Measurements from ENCODE around the gene CUL2. TPM values are rescaled to one million over a fixed set of nuclear protein-coding genes. Genes with fewer than 3 reads are reported as not detected.

CUL2 gene
- total and polyA plus RNA-seq, 7 donors: 26.2 to 65.6 (median 47.0) TPM

DNA sequence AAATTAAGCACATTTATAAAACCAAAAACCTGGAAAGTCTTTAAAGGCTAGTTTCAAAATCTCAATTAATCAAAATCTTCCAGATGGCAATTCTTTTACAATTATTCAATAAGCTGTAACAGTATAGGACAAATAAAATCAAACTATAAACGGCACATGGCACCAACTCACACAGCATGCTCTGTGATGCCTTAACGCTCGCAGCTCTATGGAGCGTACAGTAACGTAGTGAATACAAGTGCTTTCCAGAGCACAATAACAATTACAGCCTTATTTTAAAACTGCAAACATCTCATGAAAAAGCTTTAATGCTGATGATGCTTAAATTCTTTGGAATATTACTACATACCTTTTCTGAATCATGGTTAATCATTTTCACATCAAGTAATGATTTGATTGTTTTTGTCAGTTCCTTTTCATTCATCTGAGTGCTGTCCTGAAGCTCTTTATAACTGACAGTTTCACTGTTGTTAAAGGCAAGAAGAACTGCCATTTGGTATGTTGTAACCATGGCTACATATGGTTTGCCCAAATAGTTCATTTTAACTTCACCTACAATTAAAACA, 74.2 kb downstream of the CUL2 start:
- peaks cover 0 to 52% of the 10 kb centered on the region in 2 donors for H3K36me3 ChIP-seq (ENCODE audit: insufficient read depth in 1 of 2, low read depth in 1 of 2)
- ATAC-seq (no peak), DNase-seq (no peak)
- H3K27ac ChIP-seq: no peak overlapping the region
- no peaks in the 10 kb centered on the region for H3K27me3 ChIP-seq (ENCODE audit: insufficient read depth in 3 of 3, low read length in 2 of 3)
- 94 to 96% (median 96%) methylated on average over 5 of the region's 5 CpGs for WGBS, 3 donors
- H3K4me1 ChIP-seq: no peaks in the 10 kb centered on the region
- intact Hi-C loops (cut with DNase I): no loop called here
- TF ChIP-seq, protein P1, sequence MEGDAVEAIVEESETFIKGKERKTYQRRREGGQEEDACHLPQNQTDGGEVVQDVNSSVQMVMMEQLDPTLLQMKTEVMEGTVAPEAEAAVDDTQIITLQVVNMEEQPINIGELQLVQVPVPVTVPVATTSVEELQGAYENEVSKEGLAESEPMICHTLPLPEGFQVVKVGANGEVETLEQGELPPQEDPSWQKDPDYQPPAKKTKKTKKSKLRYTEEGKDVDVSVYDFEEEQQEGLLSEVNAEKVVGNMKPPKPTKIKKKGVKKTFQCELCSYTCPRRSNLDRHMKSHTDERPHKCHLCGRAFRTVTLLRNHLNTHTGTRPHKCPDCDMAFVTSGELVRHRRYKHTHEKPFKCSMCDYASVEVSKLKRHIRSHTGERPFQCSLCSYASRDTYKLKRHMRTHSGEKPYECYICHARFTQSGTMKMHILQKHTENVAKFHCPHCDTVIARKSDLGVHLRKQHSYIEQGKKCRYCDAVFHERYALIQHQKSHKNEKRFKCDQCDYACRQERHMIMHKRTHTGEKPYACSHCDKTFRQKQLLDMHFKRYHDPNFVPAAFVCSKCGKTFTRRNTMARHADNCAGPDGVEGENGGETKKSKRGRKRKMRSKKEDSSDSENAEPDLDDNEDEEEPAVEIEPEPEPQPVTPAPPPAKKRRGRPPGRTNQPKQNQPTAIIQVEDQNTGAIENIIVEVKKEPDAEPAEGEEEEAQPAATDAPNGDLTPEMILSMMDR (IDR thresholded peaks at IDR 0.05): no peak
- no peak overlapping the region for H3K4me3 ChIP-seq
- no peaks in the 10 kb centered on the region for H3K9me3 ChIP-seq

DNA sequence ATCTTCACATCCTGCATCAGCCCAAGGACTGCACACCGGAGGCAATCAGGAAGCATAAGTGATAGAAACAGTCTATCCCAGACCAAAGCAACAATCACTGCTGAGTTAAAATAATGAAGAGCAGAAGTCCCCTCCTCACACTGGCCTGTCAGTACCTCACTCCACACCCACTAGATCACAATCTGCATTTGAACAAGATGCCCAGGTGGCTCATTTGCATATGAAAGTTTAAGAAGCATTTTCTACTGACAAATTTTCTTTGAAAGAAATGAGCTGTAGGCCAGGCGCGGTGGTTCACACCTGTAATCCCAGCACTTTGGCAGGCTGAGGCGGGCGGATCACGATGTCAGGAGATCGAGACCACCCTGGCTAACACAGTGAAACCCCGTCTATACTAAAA, 77.4 kb downstream of the CUL2 start:
- intact Hi-C loops (cut with DNase I): no loop called here
- Histone ChIP-seq H3K4me3 (no peak overlapping the region), H3K27ac (no peak overlapping the region), H3K36me3 (ENCODE audit: insufficient read depth in 1 of 2, low read depth in 1 of 2) (peaks cover 0 to 78% of the 10 kb centered on the region in 2 donors), H3K9me3 (no peaks in the 10 kb centered on the region), H3K4me1 (no peaks in the 10 kb centered on the region), H3K27me3 (ENCODE audit: insufficient read depth in 3 of 3, low read length in 2 of 3) (no peaks in the 10 kb centered on the region)
- no peak for ATAC-seq
- WGBS, 3 donors: 91 to 94% (median 92%) methylated on average over 8 of the region's 8 CpGs
- TF ChIP-seq, protein P1 (IDR thresholded peaks at IDR 0.05): no peak
- no peak for DNase-seq

DNA sequence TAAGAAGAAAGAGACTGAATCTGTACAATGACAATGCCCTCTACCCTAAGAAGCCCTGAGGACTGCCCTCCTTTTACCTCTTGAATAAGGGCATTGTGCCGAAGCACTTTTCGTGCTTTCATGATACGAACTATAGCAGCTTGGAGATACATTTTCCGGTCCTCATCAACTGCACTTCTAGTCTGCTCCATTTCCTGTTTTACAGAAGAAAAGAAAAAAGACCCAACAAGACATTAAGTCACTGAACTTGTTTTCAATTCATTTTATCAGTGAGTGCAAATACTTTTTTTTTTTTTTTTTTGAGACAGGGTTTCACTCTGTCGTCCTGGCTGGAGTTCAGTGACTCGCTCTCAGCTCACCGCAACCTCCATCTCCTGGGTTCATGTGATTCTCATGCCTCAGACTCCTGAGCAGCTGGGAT, 78.4 kb downstream of the CUL2 start:
- Histone ChIP-seq H3K27me3 (ENCODE audit: insufficient read depth in 3 of 3, low read length in 2 of 3) (no peaks in the 10 kb centered on the region), H3K27ac (no peak overlapping the region), H3K4me1 (no peaks in the 10 kb centered on the region), H3K9me3 (no peaks in the 10 kb centered on the region), H3K36me3 (ENCODE audit: insufficient read depth in 1 of 2, low read depth in 1 of 2) (peaks cover 0 to 80% of the 10 kb centered on the region in 2 donors), H3K4me3 (no peak overlapping the region)
- WGBS, 3 donors: 91 to 95% (median 92%) methylated on average over 7 of the region's 7 CpGs
- TF ChIP-seq, protein P1 (IDR thresholded peaks at IDR 0.05): no peak
- intact Hi-C loops (cut with DNase I): no loop called here
- no peak for ATAC-seq
- DNase-seq: no peak

DNA sequence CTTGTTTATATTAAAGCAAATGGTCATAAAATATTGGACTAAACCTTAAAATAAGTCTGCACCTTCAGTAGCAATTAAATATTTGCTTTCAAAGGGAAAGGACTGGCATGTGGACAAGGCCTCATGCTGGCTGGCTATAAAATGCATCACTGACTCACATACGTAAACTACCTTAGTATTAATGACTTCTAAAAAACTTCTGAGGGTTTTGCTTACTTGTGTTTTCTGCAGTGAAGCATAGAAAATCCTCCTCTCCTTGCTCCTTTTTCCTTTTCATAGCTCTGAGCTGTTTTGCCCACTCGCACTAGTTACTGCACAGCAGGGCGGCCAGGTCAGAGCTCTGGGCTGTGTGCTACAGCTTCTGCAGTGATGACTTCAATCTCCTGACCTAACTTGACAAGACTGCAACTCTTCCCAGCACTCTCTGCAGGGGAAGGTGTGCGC, 82.3 kb downstream of the CUL2 start:
- TF ChIP-seq, protein P1 (IDR thresholded peaks at IDR 0.05): no peak
- no peaks in the 10 kb centered on the region for H3K4me1 ChIP-seq
- intact Hi-C loops (cut with DNase I): no loop called here
- no peak overlapping the region for H3K27ac ChIP-seq
- H3K27me3 ChIP-seq (ENCODE audit: insufficient read depth in 3 of 3, low read length in 2 of 3): no peaks in the 10 kb centered on the region
- ATAC-seq (no peak), DNase-seq (no peak)
- no peaks in the 10 kb centered on the region for H3K9me3 ChIP-seq
- no peak overlapping the region for H3K4me3 ChIP-seq
- WGBS, 3 donors: 95 to 98% (median 97%) methylated on average over 4 of the region's 4 CpGs
- peaks cover 0 to 53% of the 10 kb centered on the region in 2 donors for H3K36me3 ChIP-seq (ENCODE audit: insufficient read depth in 1 of 2, low read depth in 1 of 2)

DNA sequence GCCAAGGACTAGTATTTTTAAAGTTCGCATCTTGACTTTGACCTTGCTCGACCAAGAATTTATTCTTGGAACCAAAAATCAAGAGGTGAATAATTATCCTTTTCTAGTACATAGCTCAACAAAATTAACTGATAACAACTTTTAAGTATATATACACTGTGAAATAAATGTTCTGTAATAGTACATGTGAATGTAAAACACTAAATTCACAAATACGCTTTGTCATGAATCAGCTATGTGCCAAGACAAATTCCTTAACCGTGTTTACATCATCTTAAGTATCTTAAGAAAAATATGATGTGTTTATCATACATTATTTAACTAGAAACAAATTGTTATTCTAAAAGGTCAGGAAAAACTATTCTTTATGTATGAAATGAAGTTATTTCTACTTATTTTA, 83.3 kb downstream of the CUL2 start:
- H3K36me3 ChIP-seq (ENCODE audit: insufficient read depth in 1 of 2, low read depth in 1 of 2): peaks cover 0 to 42% of the 10 kb centered on the region in 2 donors
- no peaks in the 10 kb centered on the region for H3K27me3 ChIP-seq (ENCODE audit: insufficient read depth in 3 of 3, low read length in 2 of 3)
- H3K4me3 ChIP-seq: no peak overlapping the region
- TF ChIP-seq, protein P1 (IDR thresholded peaks at IDR 0.05): no peak
- no peak for ATAC-seq
- H3K9me3 ChIP-seq: no peaks in the 10 kb centered on the region
- DNase-seq: no peak
- no peaks in the 10 kb centered on the region for H3K4me1 ChIP-seq
- no peak overlapping the region for H3K27ac ChIP-seq
- 88 to 92% (median 88%) methylated on average over 4 of the region's 4 CpGs for WGBS, 3 donors
- intact Hi-C loops (cut with DNase I): no loop called here

Data from psoas muscle (tissue), 8 donors.